ENCODE results near the gene RPS6KB1. TPM values are rescaled to one million over a fixed set of nuclear protein-coding genes. Genes with fewer than 3 reads are reported as not detected.

Gene RPS6KB1
- total and polyA plus RNA-seq, 9 of the 15 experiments (the other 6 are each of a cell fraction or from before 2014, with no cell fraction given), result 8.8 to 60.7 (median 35.1) TPM

DNA sequence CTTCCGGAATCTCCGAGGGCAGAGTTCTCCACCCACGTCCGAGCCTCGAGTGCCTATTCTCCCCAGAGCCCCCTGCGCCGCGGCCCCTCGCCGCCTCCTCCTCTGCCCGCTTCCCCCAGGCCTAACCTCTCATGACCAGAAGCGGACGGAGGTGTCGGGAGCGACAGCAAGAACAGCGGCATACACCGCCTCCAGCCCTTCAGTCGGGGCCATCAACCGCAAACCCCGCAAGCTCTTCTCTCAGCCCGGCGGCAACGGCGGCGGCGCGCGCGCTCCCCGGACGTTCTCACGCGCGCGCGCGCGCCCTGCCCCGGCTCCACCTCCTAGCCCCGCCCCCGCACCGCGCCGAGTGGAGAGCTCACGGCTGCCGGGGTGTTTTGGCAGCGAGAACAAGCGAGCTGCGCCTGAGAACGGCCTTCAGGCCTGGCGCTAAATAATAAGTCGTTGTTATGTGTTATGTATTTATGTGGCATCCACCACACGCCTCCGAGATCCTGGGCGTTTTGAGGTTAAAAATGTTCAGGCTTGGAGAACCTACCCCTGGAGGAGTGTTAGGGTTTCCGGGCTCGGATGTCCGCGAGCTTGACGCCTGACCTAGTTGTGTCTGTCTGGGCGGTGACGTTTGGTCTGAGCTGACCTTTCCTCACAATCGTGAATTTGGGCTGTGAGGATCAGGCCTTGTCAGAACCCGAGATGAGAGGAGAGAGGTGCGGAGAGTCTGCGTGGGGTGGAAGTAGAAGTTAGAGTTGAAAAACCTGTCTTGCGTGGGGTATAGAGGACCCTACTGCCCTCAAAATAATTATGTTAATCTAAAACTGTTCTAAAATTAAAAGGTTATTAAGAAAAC, 71.8 kb downstream of the RPS6KB1 start, which contains the start of gene RNFT1:
TSS of gene RNFT1 (minus strand) at position 259 of the 847 bp plus-strand sequence. CDS start at position 182, 77 bp downstream.
- DNase-seq (ENCODE audit: extremely low read depth in 1 of 4, low spot score in 3 of 4) (peak; percentile 94 to 95 (median 94)), ATAC-seq (peak; percentile 90), FAIRE-seq (peak; percentile 80)
- Histone ChIP-seq H3K9ac (ENCODE audit: insufficient read depth in 1 of 2, low read depth in 2 of 2, low read length in 2 of 2) (peak within 1 kb of the TSS; percentile 76 to 98), H3K4me2 (ENCODE audit: insufficient read depth, low read length) (peak within 1 kb of the TSS; percentile 95), H3K27ac (ENCODE audit: extremely low read depth, low read depth, low read length) (peak within 1 kb of the TSS; percentile 86), H2AFZ (ENCODE audit: low read depth, low read length) (peak within 1 kb of the TSS; percentile 99), H3K9me3 (replicated peaks; ENCODE audit: control insufficient read depth, insufficient read depth, low read depth, low read length) (no peaks in the 10 kb centered on the region), H3K27me3 (ENCODE audit: control insufficient read depth in 2 of 2, insufficient read depth in 2 of 2, low read length in 2 of 2) (no peaks in the 10 kb centered on the region), H4K20me1 (replicated peaks; ENCODE audit: control insufficient read depth, insufficient read depth, low read length) (no peaks in the 10 kb centered on the region), H3K4me3 (peak within 1 kb of the TSS; percentile 72), H3K79me2 (ENCODE audit: control insufficient read depth, insufficient read depth, low read length) (peaks cover 12% of the 10 kb centered on the region; the same call in 2 of the 3 replicates), H3K36me3 (ENCODE audit: control insufficient read depth, insufficient read depth, low read length) (peaks cover 7% of the 10 kb centered on the region; the same call in 1 of the 3 replicates), H3K9me1 (ENCODE audit: control insufficient read depth, insufficient read depth, low read length) (no peaks in the 10 kb centered on the region), H3K4me1 (replicated peaks in 1 of 2; ENCODE audit: control insufficient read depth in 2 of 2, insufficient read depth in 2 of 2, low read length in 2 of 2) (peaks cover 5 to 11% of the 10 kb centered on the region in 2 experiments; a peak in 4 of 5 replicates)
- CTCF ChIA-PET (ENCODE audit: low intra/inter-chr PET ratio), result interaction anchor here (0.6 kb wide), 1 partner anchor 673 kb away, joined by 3 read pairs; no protein-coding TSS in a partner anchor
- 1% methylated on average over 52 of the region's 67 CpGs for WGBS (ENCODE audit: insufficient coverage, low coverage, missing lambda C conversion rate)
- in situ Hi-C loops (cut with MboI) (no loop called here), intact Hi-C loops (cut with micrococcal nuclease) (no loop called here)
- TSS peak; percentile 82 for BruUV-seq (replicated peaks)
- POLR2A ChIA-PET, result interaction anchor here (0.6 to 1.2 kb wide), 5 partner anchors 9 to 810 kb away, joined by 3 to 6 read pairs (median 4); partner anchors contain the start of gene SKA2
- TF ChIP-seq ZNF766 (CRISPR knock-in tag; conservative IDR thresholded peaks at IDR 0.05) (no peak), ZNF140 (CRISPR knock-in tag; IDR thresholded peaks at IDR 0.05) (no peak), MTA1 (IDR thresholded peaks at IDR 0.05; ENCODE audit: borderline replicate concordance) (peak; percentile 46; the same call in 1 of the 2 replicates), SUPT5H (IDR thresholded peaks at IDR 0.05) (peak; percentile 90), MIER1 (IDR thresholded peaks at IDR 0.05; ENCODE audit: low read depth) (0 out of 2 replicates have a peak, but pooled peaks have one; percentile 50), NRF1 (conservative IDR thresholded peaks at IDR 0.05 in 1 of 2, IDR thresholded peaks at IDR 0.05 in 1 of 2) (peak; percentile 89 to 90), SRSF7 (optimal IDR thresholded peaks at IDR 0.05; ENCODE audit: low read depth, low read length) (no peak), ASH1L (IDR thresholded peaks at IDR 0.05; ENCODE audit: borderline replicate concordance, low read depth, partially characterized antibody) (peak; percentile 75), SMAD4 (CRISPR knock-in tag; conservative IDR thresholded peaks at IDR 0.05) (peak; percentile 99), ZBTB7A (IDR thresholded peaks at IDR 0.05; ENCODE audit: borderline replicate concordance, control insufficient read depth, low read depth, low read length) (peak; percentile 59; the same call in 1 of the 2 replicates), ZZZ3 (IDR thresholded peaks at IDR 0.05) (no peak), PYGO2 (tag; IDR thresholded peaks at IDR 0.05) (no peak), ZNF274 (IDR thresholded peaks at IDR 0.05; ENCODE audit: borderline replicate concordance, low read depth, low read length) (no peak), HCFC1 (IDR thresholded peaks at IDR 0.05; ENCODE audit: low read depth, low read length) (no peak; the same call in 1 of the 2 replicates), NCOR1 (IDR thresholded peaks at IDR 0.05) (peak; percentile 89), CBX3 (IDR thresholded peaks at IDR 0.05; ENCODE audit: borderline replicate concordance in 1 of 2, low read length in 2 of 2) (no peak; a peak in 1 of 3 replicates), FOXK2 (conservative IDR thresholded peaks at IDR 0.05 in 1 of 2, IDR thresholded peaks at IDR 0.05 in 1 of 2; ENCODE audit: low read depth in 2 of 2) (peak; percentile 59 to 98; a peak in 3 of 4 replicates), CTBP1 (IDR thresholded peaks at IDR 0.05; ENCODE audit: borderline replicate concordance) (peak; percentile 80)
- TF ChIP-seq, protein P1, sequence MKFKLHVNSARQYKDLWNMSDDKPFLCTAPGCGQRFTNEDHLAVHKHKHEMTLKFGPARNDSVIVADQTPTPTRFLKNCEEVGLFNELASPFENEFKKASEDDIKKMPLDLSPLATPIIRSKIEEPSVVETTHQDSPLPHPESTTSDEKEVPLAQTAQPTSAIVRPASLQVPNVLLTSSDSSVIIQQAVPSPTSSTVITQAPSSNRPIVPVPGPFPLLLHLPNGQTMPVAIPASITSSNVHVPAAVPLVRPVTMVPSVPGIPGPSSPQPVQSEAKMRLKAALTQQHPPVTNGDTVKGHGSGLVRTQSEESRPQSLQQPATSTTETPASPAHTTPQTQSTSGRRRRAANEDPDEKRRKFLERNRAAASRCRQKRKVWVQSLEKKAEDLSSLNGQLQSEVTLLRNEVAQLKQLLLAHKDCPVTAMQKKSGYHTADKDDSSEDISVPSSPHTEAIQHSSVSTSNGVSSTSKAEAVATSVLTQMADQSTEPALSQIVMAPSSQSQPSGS (CRISPR knock-in tag; IDR thresholded peaks at IDR 0.05), result no peak
- TF ChIP-seq, protein P2, sequence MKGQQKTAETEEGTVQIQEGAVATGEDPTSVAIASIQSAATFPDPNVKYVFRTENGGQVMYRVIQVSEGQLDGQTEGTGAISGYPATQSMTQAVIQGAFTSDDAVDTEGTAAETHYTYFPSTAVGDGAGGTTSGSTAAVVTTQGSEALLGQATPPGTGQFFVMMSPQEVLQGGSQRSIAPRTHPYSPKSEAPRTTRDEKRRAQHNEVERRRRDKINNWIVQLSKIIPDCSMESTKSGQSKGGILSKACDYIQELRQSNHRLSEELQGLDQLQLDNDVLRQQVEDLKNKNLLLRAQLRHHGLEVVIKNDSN (CRISPR knock-in tag; IDR thresholded peaks at IDR 0.05), result no peak
